HL-60 (cell line): ENCODE measurements around the gene TRAPPC3L.

Experiments used
- GABPA ChIP-seq: IDR thresholded peaks from 2 replicates; pipeline ENCODE4 v1.6.1; 2012; ENCODE audit warnings: low read depth
- POLR2AphosphoS5 ChIP-seq: IDR thresholded peaks from 2 replicates; pipeline ENCODE4 v1.6.1; 2012; ENCODE audit warnings: low read depth
- SPI1 ChIP-seq: IDR thresholded peaks from 2 replicates; pipeline ENCODE4 v1.6.1; 2012; ENCODE audit warnings: low read depth, mild to moderate bottlenecking, borderline replicate concordance
- TF ChIP-seq, protein P1 (sequence below): IDR thresholded peaks from one replicate; pipeline ENCODE4 v1.5.1; 2011; ENCODE audit warnings: low read length, control low read depth, inconsistent platforms; ENCODE audit not compliant: insufficient read depth
- TF ChIP-seq, protein P2 (sequence below): IDR thresholded peaks from 2 replicates; pipeline ENCODE4 v1.6.1; 2012; ENCODE audit warnings: low read depth; ENCODE audit not compliant: insufficient replicate concordance

DNA sequence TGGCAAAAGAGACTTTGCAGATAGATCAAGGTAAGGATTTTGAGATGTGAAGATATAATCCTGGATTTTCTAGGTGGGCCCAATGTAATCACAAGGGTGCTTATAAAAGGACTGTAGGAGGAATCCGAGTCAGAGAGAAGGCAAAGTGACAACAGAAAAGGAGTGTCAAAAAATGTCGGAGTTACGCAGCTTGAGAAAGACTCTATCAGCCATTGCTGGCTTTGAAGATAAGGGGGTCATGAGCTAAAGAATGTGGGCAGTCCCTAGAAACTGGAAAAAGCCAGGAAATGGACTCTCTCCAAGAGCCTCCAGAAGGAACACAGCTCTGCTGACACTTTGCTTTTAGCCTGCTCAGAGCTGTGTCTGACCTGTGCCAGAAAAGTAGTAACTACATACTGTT is 17.1 kb upstream of the TRAPPC3L start:
- TF ChIP-seq, protein P1, sequence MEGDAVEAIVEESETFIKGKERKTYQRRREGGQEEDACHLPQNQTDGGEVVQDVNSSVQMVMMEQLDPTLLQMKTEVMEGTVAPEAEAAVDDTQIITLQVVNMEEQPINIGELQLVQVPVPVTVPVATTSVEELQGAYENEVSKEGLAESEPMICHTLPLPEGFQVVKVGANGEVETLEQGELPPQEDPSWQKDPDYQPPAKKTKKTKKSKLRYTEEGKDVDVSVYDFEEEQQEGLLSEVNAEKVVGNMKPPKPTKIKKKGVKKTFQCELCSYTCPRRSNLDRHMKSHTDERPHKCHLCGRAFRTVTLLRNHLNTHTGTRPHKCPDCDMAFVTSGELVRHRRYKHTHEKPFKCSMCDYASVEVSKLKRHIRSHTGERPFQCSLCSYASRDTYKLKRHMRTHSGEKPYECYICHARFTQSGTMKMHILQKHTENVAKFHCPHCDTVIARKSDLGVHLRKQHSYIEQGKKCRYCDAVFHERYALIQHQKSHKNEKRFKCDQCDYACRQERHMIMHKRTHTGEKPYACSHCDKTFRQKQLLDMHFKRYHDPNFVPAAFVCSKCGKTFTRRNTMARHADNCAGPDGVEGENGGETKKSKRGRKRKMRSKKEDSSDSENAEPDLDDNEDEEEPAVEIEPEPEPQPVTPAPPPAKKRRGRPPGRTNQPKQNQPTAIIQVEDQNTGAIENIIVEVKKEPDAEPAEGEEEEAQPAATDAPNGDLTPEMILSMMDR, result no peak
- TF ChIP-seq SPI1 (no peak), POLR2AphosphoS5 (no peak), GABPA (no peak)
- TF ChIP-seq, protein P2, sequence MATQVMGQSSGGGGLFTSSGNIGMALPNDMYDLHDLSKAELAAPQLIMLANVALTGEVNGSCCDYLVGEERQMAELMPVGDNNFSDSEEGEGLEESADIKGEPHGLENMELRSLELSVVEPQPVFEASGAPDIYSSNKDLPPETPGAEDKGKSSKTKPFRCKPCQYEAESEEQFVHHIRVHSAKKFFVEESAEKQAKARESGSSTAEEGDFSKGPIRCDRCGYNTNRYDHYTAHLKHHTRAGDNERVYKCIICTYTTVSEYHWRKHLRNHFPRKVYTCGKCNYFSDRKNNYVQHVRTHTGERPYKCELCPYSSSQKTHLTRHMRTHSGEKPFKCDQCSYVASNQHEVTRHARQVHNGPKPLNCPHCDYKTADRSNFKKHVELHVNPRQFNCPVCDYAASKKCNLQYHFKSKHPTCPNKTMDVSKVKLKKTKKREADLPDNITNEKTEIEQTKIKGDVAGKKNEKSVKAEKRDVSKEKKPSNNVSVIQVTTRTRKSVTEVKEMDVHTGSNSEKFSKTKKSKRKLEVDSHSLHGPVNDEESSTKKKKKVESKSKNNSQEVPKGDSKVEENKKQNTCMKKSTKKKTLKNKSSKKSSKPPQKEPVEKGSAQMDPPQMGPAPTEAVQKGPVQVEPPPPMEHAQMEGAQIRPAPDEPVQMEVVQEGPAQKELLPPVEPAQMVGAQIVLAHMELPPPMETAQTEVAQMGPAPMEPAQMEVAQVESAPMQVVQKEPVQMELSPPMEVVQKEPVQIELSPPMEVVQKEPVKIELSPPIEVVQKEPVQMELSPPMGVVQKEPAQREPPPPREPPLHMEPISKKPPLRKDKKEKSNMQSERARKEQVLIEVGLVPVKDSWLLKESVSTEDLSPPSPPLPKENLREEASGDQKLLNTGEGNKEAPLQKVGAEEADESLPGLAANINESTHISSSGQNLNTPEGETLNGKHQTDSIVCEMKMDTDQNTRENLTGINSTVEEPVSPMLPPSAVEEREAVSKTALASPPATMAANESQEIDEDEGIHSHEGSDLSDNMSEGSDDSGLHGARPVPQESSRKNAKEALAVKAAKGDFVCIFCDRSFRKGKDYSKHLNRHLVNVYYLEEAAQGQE, result no peak
